Glutamatergic neuron (in vitro differentiated cells): ENCODE data around the gene SLC17A4. TPM values are rescaled to one million over a fixed set of nuclear protein-coding genes. Genes with fewer than 3 reads are reported as not detected.

Experiments
- DNase-seq: peaks from one replicate; pipeline ENCODE4 v3.0.0; 2022
- H3K27ac Mint-ChIP-seq: one replicate; pipeline ENCODE4 v1.8.0; 2020; ENCODE audit warnings: mild to moderate bottlenecking, mixed read lengths, inconsistent platforms; ENCODE audit not compliant: unreplicated experiment
- H3K27me3 Mint-ChIP-seq: one replicate; pipeline ENCODE4 v1.8.0; 2020; ENCODE audit warnings: mild to moderate bottlenecking, moderate library complexity, mixed read lengths, inconsistent platforms; ENCODE audit not compliant: unreplicated experiment
- H3K36me3 Mint-ChIP-seq: one replicate; pipeline ENCODE4 v1.8.0; 2020; ENCODE audit warnings: mild to moderate bottlenecking, mixed read lengths, inconsistent platforms; ENCODE audit not compliant: unreplicated experiment
- H3K4me1 Mint-ChIP-seq: one replicate; pipeline ENCODE4 v1.8.0; 2020; ENCODE audit warnings: mild to moderate bottlenecking, low read depth, mixed read lengths, inconsistent platforms; ENCODE audit not compliant: unreplicated experiment
- H3K4me3 Mint-ChIP-seq: one replicate; pipeline ENCODE4 v1.8.0; 2020; ENCODE audit warnings: mild to moderate bottlenecking, mixed read lengths, inconsistent platforms; ENCODE audit not compliant: unreplicated experiment
- H3K9me3 Mint-ChIP-seq: one replicate; pipeline ENCODE4 v1.8.0; 2020; ENCODE audit warnings: mild to moderate bottlenecking, moderate library complexity, mixed read lengths, inconsistent platforms; ENCODE audit not compliant: unreplicated experiment
- total RNA-seq: library from RNA; stranded (reverse); fragmentation: NEBNext Ultra II Directional; extraction: Animal tissue kit (Norgen Biotek cat#: 25700); gene quantifications from one replicate; pipeline ENCODE4 v1.2.1, GENCODE V29; 2021; ENCODE audit not compliant: unreplicated experiment
- TF ChIP-seq, protein P1 (sequence below): fragments of 200-600 bp; sonication (generic); IDR thresholded peaks from one replicate; pipeline ENCODE4 v1.5.0; 2021; ENCODE audit not compliant: partially characterized antibody, unreplicated experiment

SLC17A4 gene
- total RNA-seq, 1 donor from 2014 or later, result not detected

DNA sequence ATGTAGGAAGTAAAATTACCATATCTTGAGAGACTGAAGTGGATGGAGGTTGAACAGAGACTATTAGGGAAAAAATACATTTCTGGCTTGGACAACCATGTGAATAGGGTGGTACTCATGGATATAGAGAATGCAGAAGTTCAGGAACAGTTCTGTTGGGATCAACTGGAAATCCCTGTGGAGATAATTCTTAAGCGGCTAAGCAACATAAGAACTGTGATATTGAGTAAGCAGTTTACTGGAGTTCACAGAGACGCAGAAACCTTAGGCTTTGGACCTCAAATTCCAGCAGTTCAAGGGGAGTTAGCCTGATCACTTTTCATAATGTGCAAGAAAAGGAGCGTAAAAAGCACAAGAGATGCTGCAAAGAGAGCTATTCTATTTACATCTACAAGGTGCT, 23.6 kb upstream of the SLC17A4 start:
- Mint-ChIP-seq H3K27ac (no peak overlapping the region), H3K4me3 (no peak overlapping the region), H3K9me3 (no peaks in the 10 kb centered on the region), H3K4me1 (no peaks in the 10 kb centered on the region), H3K36me3 (no peaks in the 10 kb centered on the region), H3K27me3 (no peaks in the 10 kb centered on the region)
- no peak for DNase-seq
- TF ChIP-seq, protein P1, sequence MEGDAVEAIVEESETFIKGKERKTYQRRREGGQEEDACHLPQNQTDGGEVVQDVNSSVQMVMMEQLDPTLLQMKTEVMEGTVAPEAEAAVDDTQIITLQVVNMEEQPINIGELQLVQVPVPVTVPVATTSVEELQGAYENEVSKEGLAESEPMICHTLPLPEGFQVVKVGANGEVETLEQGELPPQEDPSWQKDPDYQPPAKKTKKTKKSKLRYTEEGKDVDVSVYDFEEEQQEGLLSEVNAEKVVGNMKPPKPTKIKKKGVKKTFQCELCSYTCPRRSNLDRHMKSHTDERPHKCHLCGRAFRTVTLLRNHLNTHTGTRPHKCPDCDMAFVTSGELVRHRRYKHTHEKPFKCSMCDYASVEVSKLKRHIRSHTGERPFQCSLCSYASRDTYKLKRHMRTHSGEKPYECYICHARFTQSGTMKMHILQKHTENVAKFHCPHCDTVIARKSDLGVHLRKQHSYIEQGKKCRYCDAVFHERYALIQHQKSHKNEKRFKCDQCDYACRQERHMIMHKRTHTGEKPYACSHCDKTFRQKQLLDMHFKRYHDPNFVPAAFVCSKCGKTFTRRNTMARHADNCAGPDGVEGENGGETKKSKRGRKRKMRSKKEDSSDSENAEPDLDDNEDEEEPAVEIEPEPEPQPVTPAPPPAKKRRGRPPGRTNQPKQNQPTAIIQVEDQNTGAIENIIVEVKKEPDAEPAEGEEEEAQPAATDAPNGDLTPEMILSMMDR, result no peak

DNA sequence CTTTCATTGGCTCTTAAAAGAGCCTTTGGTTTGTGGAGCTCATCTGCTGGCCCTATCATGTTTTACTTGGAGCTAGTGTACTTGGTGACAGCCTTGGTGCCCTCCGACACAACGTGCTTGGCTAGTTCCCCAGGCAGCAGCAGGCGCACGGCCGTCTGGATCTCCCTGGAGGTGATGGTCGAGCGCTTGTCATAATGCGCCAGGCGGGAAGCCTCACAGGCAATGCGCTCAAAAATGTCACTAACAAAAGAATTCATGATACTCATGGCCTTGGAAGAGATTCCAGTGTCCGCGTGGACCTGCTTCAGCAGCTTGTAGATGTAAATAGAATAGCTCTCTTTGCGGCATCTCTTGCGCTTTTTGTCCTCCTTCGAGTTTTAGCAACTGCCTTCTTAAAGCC, 22.8 kb upstream of the SLC17A4 start:
- no peak for DNase-seq
- TF ChIP-seq, protein P1, result no peak
- H3K27ac Mint-ChIP-seq, result no peak overlapping the region
- H3K4me1 Mint-ChIP-seq, result no peaks in the 10 kb centered on the region
- H3K27me3 Mint-ChIP-seq, result no peaks in the 10 kb centered on the region
- peaks cover 4% of the 10 kb centered on the region for H3K36me3 Mint-ChIP-seq
- peaks cover 1% of the 10 kb centered on the region for H3K9me3 Mint-ChIP-seq
- H3K4me3 Mint-ChIP-seq, result no peak overlapping the region

DNA sequence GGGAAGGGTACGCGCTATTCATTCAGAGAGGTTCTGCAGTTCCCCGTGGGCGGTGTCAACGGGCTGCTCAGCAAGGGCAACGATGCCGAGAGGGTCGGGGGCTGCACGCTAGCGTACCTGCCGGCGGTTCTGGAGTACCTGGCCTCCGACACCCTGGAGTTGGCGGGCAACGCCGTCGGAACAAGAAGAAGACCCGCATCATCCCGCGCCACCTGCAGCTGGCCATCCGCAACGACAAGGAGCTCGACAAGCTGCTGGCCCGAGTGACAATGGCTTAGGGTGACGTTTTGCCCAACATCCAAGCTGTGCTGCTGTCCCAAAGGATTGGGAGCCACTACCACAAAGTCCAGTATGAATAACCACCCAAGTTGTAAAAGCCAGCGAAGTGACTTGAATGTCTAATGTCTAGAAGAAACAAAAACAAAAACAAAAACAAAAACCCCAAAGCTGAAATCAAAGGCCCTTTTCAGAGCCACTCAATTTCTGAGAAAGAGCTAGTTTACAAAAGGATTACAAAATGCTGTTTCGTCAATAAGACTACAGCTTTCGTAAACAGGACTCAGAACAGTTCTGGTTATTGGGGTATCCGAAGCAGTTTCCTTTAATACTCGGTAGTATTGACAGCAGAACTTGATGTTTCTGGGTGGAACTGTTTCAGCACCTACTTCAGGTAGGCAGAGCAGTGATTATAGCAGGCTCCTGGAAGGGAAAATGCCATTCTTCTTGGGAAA, 21.9 kb upstream of the SLC17A4 start:
- Mint-ChIP-seq H3K9me3 (peaks cover 2% of the 10 kb centered on the region), H3K4me3 (no peak overlapping the region), H3K27me3 (no peaks in the 10 kb centered on the region), H3K4me1 (no peaks in the 10 kb centered on the region), H3K27ac (no peak overlapping the region), H3K36me3 (peaks cover 11% of the 10 kb centered on the region)
- TF ChIP-seq, protein P1, result no peak
- no peak for DNase-seq

DNA sequence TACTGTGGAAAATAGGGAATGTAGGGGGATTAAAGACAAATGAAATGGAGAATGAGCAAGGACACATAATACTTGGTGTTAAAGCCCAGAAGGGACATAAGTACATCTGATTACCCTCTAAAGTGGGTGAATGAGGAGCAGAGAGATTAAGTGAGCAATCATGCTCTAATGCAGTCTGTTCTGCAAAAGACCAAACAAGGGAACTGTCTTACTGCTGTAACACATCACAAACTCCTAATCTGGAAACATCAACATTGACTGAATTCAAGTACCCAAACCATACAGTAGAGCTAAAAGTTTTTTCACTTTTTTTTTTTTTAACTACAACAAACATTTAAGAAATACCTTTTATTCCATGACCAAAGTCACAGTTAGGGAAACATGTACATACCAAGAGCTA, 19.3 kb upstream of the SLC17A4 start:
- Mint-ChIP-seq H3K4me3 (no peak overlapping the region), H3K27ac (no peak overlapping the region), H3K36me3 (peaks cover 13% of the 10 kb centered on the region), H3K27me3 (no peaks in the 10 kb centered on the region), H3K4me1 (no peaks in the 10 kb centered on the region), H3K9me3 (peaks cover 2% of the 10 kb centered on the region)
- no peak for DNase-seq
- TF ChIP-seq, protein P1, result no peak

DNA sequence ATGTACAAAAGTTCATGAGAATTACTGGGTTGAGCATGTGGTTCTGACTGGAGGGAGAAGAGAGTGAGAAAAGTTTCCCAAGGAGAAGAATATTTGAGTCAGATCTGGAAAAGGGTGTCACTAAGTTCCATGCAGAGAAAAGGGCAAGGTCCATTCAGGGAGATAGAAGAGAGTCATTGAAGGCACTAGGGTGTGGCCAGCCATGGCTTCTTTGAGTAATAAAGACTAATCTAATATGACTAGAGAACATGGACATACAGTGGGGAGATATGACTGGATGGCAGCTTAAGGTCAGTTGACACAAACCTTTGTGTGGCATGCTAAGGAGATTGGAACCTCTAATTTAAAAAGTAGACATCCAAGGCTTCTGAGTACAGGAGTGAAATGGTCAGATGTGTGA, 10.7 kb upstream of the SLC17A4 start:
- no peak overlapping the region for H3K27ac Mint-ChIP-seq
- TF ChIP-seq, protein P1, result no peak
- peaks cover 8% of the 10 kb centered on the region for H3K4me1 Mint-ChIP-seq
- no peaks in the 10 kb centered on the region for H3K27me3 Mint-ChIP-seq
- no peak overlapping the region for H3K4me3 Mint-ChIP-seq
- DNase-seq, result no peak
- H3K9me3 Mint-ChIP-seq, result no peaks in the 10 kb centered on the region
- H3K36me3 Mint-ChIP-seq, result no peaks in the 10 kb centered on the region
